Ectodermal cell (in vitro differentiated cells): ENCODE data around the gene AIM2.

Source experiments
- H3K27ac ChIP-seq: 2 replicates; pipeline ENCODE4 v1.7.0; 2013; ENCODE audit warnings: mild to moderate bottlenecking, low read depth, low read length; ENCODE audit not compliant: insufficient read depth, poor library complexity, severe bottlenecking
- H3K27me3 ChIP-seq: 2 replicates; pipeline ENCODE4 v1.7.0; 2013; ENCODE audit warnings: mild to moderate bottlenecking, low read length; ENCODE audit not compliant: insufficient read depth, control insufficient read depth, poor library complexity, severe bottlenecking
- H3K36me3 ChIP-seq: one replicate; pipeline ENCODE4 v1.7.0; 2013; ENCODE audit warnings: low read length; ENCODE audit not compliant: control insufficient read depth, insufficient read depth
- H3K4me1 ChIP-seq: one replicate; pipeline ENCODE4 v1.7.0; 2013; ENCODE audit warnings: low read length; ENCODE audit not compliant: control insufficient read depth, insufficient read depth
- H3K4me3 ChIP-seq: 2 replicates; pipeline ENCODE4 v1.7.0; 2013; ENCODE audit warnings: low read depth, low read length, control low read depth; ENCODE audit not compliant: insufficient read depth
- H3K9me3 ChIP-seq: 2 replicates; pipeline ENCODE4 v1.7.0; 2013; ENCODE audit warnings: mild to moderate bottlenecking, low read length, moderate library complexity; ENCODE audit not compliant: control insufficient read depth
- WGBS, 2 experiments: methylation state at CpG; one replicate each; pipeline ENCODE4 v1.1.7; 2013; ENCODE audit warnings: missing lambda C conversion rate in 2 of 2; 5-methylcytosine and 5-hydroxymethylcytosine counted together

AIM2 gene

GRCh38 chr1:159081626-159082025 lies 5.1 kb upstream of the AIM2 start:
- no peaks in the 10 kb centered on the region for H3K9me3 ChIP-seq
- no peak overlapping the region for H3K27ac ChIP-seq
- no peaks in the 10 kb centered on the region for H3K27me3 ChIP-seq
- H3K36me3 ChIP-seq: no peaks in the 10 kb centered on the region
- no peaks in the 10 kb centered on the region for H3K4me1 ChIP-seq
- no peak overlapping the region for H3K4me3 ChIP-seq
- WGBS, 2 experiments: 86 to 87% methylated on average over 1 of the region's 1 CpG

- Histone ChIP-seq H3K36me3 (no peaks in the 10 kb centered on the region), H3K9me3 (no peaks in the 10 kb centered on the region), H3K27ac (no peak overlapping the region), H3K4me1 (no peaks in the 10 kb centered on the region), H3K27me3 (no peaks in the 10 kb centered on the region), H3K4me3 (no peak overlapping the region)
- WGBS, 2 experiments: 83 to 100% methylated on average over 1 of the region's 1 CpG
Observed at GRCh38 chr1:159079525-159079924, 3.0 kb upstream of the AIM2 start.

- H3K27me3 ChIP-seq: no peaks in the 10 kb centered on the region
- H3K9me3 ChIP-seq: no peaks in the 10 kb centered on the region
- no peaks in the 10 kb centered on the region for H3K4me1 ChIP-seq
- no peaks in the 10 kb centered on the region for H3K36me3 ChIP-seq
- WGBS, 2 experiments: 96% methylated on average over 12 of the region's 12 CpGs
- no peak overlapping the region for H3K4me3 ChIP-seq
- no peak overlapping the region for H3K27ac ChIP-seq
Observed at GRCh38 chr1:159077120-159077961, 775 bp upstream of the AIM2 start.

- Histone ChIP-seq H3K4me3 (no peak overlapping the region), H3K4me1 (no peaks in the 10 kb centered on the region), H3K27ac (no peak overlapping the region), H3K9me3 (no peaks in the 10 kb centered on the region), H3K27me3 (no peaks in the 10 kb centered on the region), H3K36me3 (no peaks in the 10 kb centered on the region)
Observed at GRCh38 chr1:159071970-159072582, 4.5 kb downstream of the AIM2 start.

- no peaks in the 10 kb centered on the region for H3K9me3 ChIP-seq
- 83% methylated on average over 1 of the region's 2 CpGs; no CpG with 5 or more reads in 1 of the 2 experiments for WGBS, 2 experiments
- no peak overlapping the region for H3K27ac ChIP-seq
- no peak overlapping the region for H3K4me3 ChIP-seq
- H3K27me3 ChIP-seq: no peaks in the 10 kb centered on the region
- H3K4me1 ChIP-seq: no peaks in the 10 kb centered on the region
- no peaks in the 10 kb centered on the region for H3K36me3 ChIP-seq
Observed at GRCh38 chr1:159068886-159069285, 7.7 kb downstream of the AIM2 start.

- WGBS, 2 experiments: 76 to 81% methylated on average over 6 of the region's 6 CpGs
- Histone ChIP-seq H3K27ac (no peak overlapping the region), H3K9me3 (no peaks in the 10 kb centered on the region), H3K4me3 (no peak overlapping the region), H3K4me1 (no peaks in the 10 kb centered on the region), H3K27me3 (no peaks in the 10 kb centered on the region), H3K36me3 (no peaks in the 10 kb centered on the region)
Observed at GRCh38 chr1:159067699-159068621, 8.6 kb downstream of the AIM2 start.

GRCh38 chr1:159066108-159066507 lies 10.5 kb downstream of the AIM2 start:
- H3K4me1 ChIP-seq: no peaks in the 10 kb centered on the region
- no peak overlapping the region for H3K27ac ChIP-seq
- WGBS, 2 experiments: 85 to 86% methylated on average over 4 of the region's 4 CpGs
- no peaks in the 10 kb centered on the region for H3K36me3 ChIP-seq
- no peaks in the 10 kb centered on the region for H3K9me3 ChIP-seq
- H3K4me3 ChIP-seq: no peak overlapping the region
- H3K27me3 ChIP-seq: no peaks in the 10 kb centered on the region

GRCh38 chr1:159065106-159065505 lies 11.5 kb downstream of the AIM2 start:
- WGBS, 2 experiments: 91 to 99% methylated on average over 8 of the region's 8 CpGs
- Histone ChIP-seq H3K9me3 (no peaks in the 10 kb centered on the region), H3K36me3 (no peaks in the 10 kb centered on the region), H3K27ac (no peak overlapping the region), H3K27me3 (no peaks in the 10 kb centered on the region), H3K4me1 (no peaks in the 10 kb centered on the region), H3K4me3 (no peak overlapping the region)

GRCh38 chr1:159058751-159059150 lies 17.8 kb downstream of the AIM2 start:
- no peaks in the 10 kb centered on the region for H3K27me3 ChIP-seq
- H3K36me3 ChIP-seq: no peaks in the 10 kb centered on the region
- H3K27ac ChIP-seq: no peak overlapping the region
- 94% methylated on average over 7 of the region's 7 CpGs for WGBS, 2 experiments
- H3K9me3 ChIP-seq: no peaks in the 10 kb centered on the region
- H3K4me1 ChIP-seq: peaks cover 8% of the 10 kb centered on the region
- no peak overlapping the region for H3K4me3 ChIP-seq
